Measurements from ENCODE around the gene STAB2. TPM values are rescaled to one million over a fixed set of nuclear protein-coding genes. Genes with fewer than 3 reads are reported as not detected.
"Not testable (repeated sequence)": the region's sequence is repeated elsewhere in the genome, so short reads cannot be mapped to it uniquely, and the experiment has no call there.

The STAB2 gene
- total and polyA plus RNA-seq, 2 of the 8 experiments (the other 6 are each of a cell fraction or from before 2014, with no cell fraction given): not detected

DNA sequence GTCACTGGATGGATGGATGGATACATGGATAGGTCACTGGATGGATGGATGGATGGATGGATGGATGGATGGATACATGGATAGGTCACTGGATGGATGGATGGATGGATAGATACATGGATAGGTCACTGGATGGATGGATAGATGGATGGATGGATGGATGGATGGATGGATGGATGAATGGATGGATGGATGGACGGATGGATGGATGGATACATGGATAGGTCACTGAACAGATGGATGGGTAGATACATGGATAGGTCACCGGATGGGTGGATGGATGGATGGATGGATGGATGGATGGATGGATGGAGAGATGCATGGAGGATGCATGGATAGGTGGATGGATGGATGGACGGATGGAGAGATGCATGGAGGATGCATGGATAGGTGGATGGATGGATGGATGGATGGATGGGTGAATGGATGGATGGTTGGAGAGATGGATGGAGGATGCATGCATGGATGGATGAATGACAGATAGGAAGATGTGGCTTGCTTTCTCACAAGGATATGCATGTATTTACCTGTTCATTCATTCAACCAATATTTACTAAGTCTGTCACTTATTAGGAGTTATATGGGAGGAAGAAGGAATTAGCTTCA, 66.6 kb downstream of the STAB2 start:
- H3K4ac ChIP-seq (replicated peaks; ENCODE audit: insufficient read length, low read depth, low read length); H2BK15ac ChIP-seq (ENCODE audit: low read length); H3K9me3 ChIP-seq (ENCODE audit: insufficient read depth in 2 of 2, low read depth in 1 of 2, low read length in 1 of 2); H4K20me1 ChIP-seq (replicated peaks in 1 of 2; ENCODE audit: control insufficient read depth in 1 of 2, insufficient read depth in 2 of 2, low read length in 2 of 2); H3K4me2 ChIP-seq (ENCODE audit: insufficient read depth in 1 of 2, low read depth in 2 of 2, low read length in 2 of 2); H2BK120ac ChIP-seq (replicated peaks; ENCODE audit: low read depth, low read length); H4K8ac ChIP-seq (ENCODE audit: extremely low read depth, insufficient read depth, low read length); H3K36me3 ChIP-seq (ENCODE audit: control insufficient read depth in 2 of 4, insufficient read depth in 4 of 4, low read length in 3 of 4); H3K23me2 ChIP-seq (ENCODE audit: low read depth, low read length); H3K56ac ChIP-seq (replicated peaks; ENCODE audit: insufficient read length, low read depth, low read length); H2BK5ac ChIP-seq (ENCODE audit: low read depth, low read length); H3K18ac ChIP-seq (ENCODE audit: extremely low read depth, low read length); DNase-seq (ENCODE audit: low read depth in 1 of 2, low spot score in 2 of 2); H3K4me1 ChIP-seq (replicated peaks in 1 of 4; ENCODE audit: control insufficient read depth in 3 of 4, insufficient read depth in 4 of 4, low read length in 3 of 4); FAIRE-seq; H3K27ac ChIP-seq (ENCODE audit: low read depth, low read length); H3K4me3 ChIP-seq (ENCODE audit: extremely low read depth in 1 of 4, insufficient read depth in 2 of 4, low read depth in 3 of 4, low read length in 4 of 4); H4K5ac ChIP-seq (ENCODE audit: insufficient read length, low read depth, low read length); H4K91ac ChIP-seq (replicated peaks; ENCODE audit: insufficient read length, low read length); POLR2A ChIA-PET (ENCODE audit: partially characterized antibody); CTCF ChIA-PET (ENCODE audit: partially characterized antibody); H3K79me2 ChIP-seq (ENCODE audit: control insufficient read depth in 1 of 2, insufficient read depth in 2 of 2, low read length in 2 of 2); H2AK5ac ChIP-seq (ENCODE audit: low read depth, low read length); H3K23ac ChIP-seq (ENCODE audit: insufficient read length); H2BK20ac ChIP-seq (ENCODE audit: low read length); H2BK12ac ChIP-seq (ENCODE audit: low read depth, low read length); H2AFZ ChIP-seq (ENCODE audit: low read length); H3K14ac ChIP-seq (ENCODE audit: insufficient read length); H3K27me3 ChIP-seq (replicated peaks in 1 of 4; ENCODE audit: control insufficient read depth in 3 of 4, extremely low read depth in 1 of 4, insufficient read depth in 3 of 4, low read length in 3 of 4); H3K9ac ChIP-seq (replicated peaks in 1 of 4; ENCODE audit: extremely low read depth in 1 of 4, low read depth in 3 of 4, low read length in 3 of 4); H3K79me1 ChIP-seq (ENCODE audit: low read depth, low read length): not testable (repeated sequence)
- 64% methylated on average over 3 of the region's 3 CpGs; no CpG with 5 or more reads in 1 of the 2 experiments for WGBS, 2 experiments (ENCODE audit: extremely low coverage in 1 of 2, insufficient coverage in 1 of 2, insufficient read length in 1 of 2, insufficient replicate concordance in 2 of 2, low coverage in 1 of 2, low lambda C conversion rate in 2 of 2, missing lambda C conversion rate in 1 of 2)
